CD4-positive, CD25-positive, alpha-beta regulatory T cell (primary cell): Measurements from ENCODE around the gene ELAVL2. TPM values are rescaled to one million over a fixed set of nuclear protein-coding genes. Genes with fewer than 3 reads are reported as not detected.

ENCODE experiments used
- ATAC-seq, 2 donors: fragments of 150-1000 bp; cut with Tn5 transposase; one replicate each; pipeline ENCODE4 v1.10.0; 2021; ENCODE audit warnings: low read depth in 2 of 2, moderate number of reproducible peaks in 2 of 2, moderate library complexity in 1 of 2
- DNase-seq, 3 donors: peaks; one replicate each; pipeline versions ENCODE4 v3.0.0 to v3.0.0-alpha.2; 2012 to 2022; ENCODE audit warnings: mixed read lengths in 1 of 3
- H3K27ac ChIP-seq: one replicate; pipeline ENCODE4 v1.7.0; 2013; ENCODE audit warnings: mild to moderate bottlenecking, low read length; ENCODE audit not compliant: insufficient read depth, poor library complexity, severe bottlenecking
- H3K27me3 ChIP-seq: one replicate; pipeline ENCODE4 v1.7.0; 2013; ENCODE audit warnings: low read length; ENCODE audit not compliant: control insufficient read depth, insufficient read depth
- H3K36me3 ChIP-seq: one replicate; pipeline ENCODE4 v1.7.0; 2013; ENCODE audit warnings: mild to moderate bottlenecking, low read length, moderate library complexity; ENCODE audit not compliant: control insufficient read depth, insufficient read depth
- H3K4me1 ChIP-seq: 2 replicates; pipeline ENCODE4 v1.7.0; 2013; ENCODE audit warnings: mild to moderate bottlenecking, low read length; ENCODE audit not compliant: insufficient read depth, control insufficient read depth, poor library complexity, severe bottlenecking
- H3K4me3 ChIP-seq: one replicate; pipeline ENCODE4 v1.7.0; 2013; ENCODE audit warnings: low read depth, mild to moderate bottlenecking, low read length, moderate library complexity
- H3K9me3 ChIP-seq, 2 experiments: 1 replicate in 1 of 2; 2 replicates in 1 of 2; pipeline ENCODE4 v1.7.0; 2013; ENCODE audit warnings: low read length in 2 of 2, mild to moderate bottlenecking in 1 of 2, moderate library complexity in 1 of 2; ENCODE audit not compliant: control insufficient read depth in 2 of 2
- H3K27ac Mint-ChIP-seq, 3 donors: one replicate each; pipeline ENCODE4 v1.8.0; 2020 to 2022; ENCODE audit warnings: mild to moderate bottlenecking in 3 of 3, mixed read lengths in 3 of 3, moderate library complexity in 2 of 3
- H3K27me3 Mint-ChIP-seq: one replicate; pipeline ENCODE4 v1.8.0; 2022; ENCODE audit warnings: mild to moderate bottlenecking, mixed read lengths
- H3K36me3 Mint-ChIP-seq: one replicate; pipeline ENCODE4 v1.8.0; 2020; ENCODE audit warnings: mixed read lengths
- H3K4me1 Mint-ChIP-seq, 4 donors: one replicate each; pipeline ENCODE4 v1.8.0; 2020 to 2022; ENCODE audit warnings: mixed read lengths in 4 of 4, mild to moderate bottlenecking in 1 of 4
- H3K4me3 Mint-ChIP-seq, 4 donors: one replicate each; pipeline ENCODE4 v1.8.0; 2020 to 2022; ENCODE audit warnings: mild to moderate bottlenecking in 4 of 4, mixed read lengths in 4 of 4, moderate library complexity in 3 of 4
- H3K9me3 Mint-ChIP-seq, 7 donors: one replicate each; pipeline ENCODE4 v1.8.0; 2020 to 2022; ENCODE audit warnings: mixed read lengths in 7 of 7, mild to moderate bottlenecking in 3 of 7, moderate library complexity in 2 of 7
- polyA plus RNA-seq, 4 donors: library from polyadenylated mRNA; unstranded; fragments of 300-500 nt; fragmentation: Illumina TruSeq; gene quantifications; one replicate each; pipeline ENCODE4 v1.2.3, GENCODE V29; 2021
- total RNA-seq: library from RNA; stranded (reverse); gene quantifications from one replicate; pipeline ENCODE4 v1.2.3, GENCODE V29; 2022

The ELAVL2 gene
- total and polyA plus RNA-seq, 5 donors from 2014 or later, result not detected

GRCh38 chr9:23740531-23740930 lies 85.5 kb downstream of the ELAVL2 start:
- Mint-ChIP-seq H3K36me3 (no peaks in the 10 kb centered on the region), H3K27me3 (no peaks in the 10 kb centered on the region), H3K4me1 (no peaks in the 10 kb centered on the region), H3K27ac (no peak overlapping the region), H3K9me3 (peaks cover 4 to 15% (median 7%) of the 10 kb centered on the region in 7 donors), H3K4me3 (no peak overlapping the region)
- Histone ChIP-seq H3K27ac (no peak overlapping the region), H3K4me3 (no peak overlapping the region), H3K36me3 (no peaks in the 10 kb centered on the region), H3K27me3 (no peaks in the 10 kb centered on the region), H3K9me3 (no peaks in the 10 kb centered on the region), H3K4me1 (no peaks in the 10 kb centered on the region)
- DNase-seq (no peak), ATAC-seq (no peak)

- DNase-seq (no peak), ATAC-seq (no peak)
- no peaks in the 10 kb centered on the region for H3K27me3 ChIP-seq
- no peaks in the 10 kb centered on the region for H3K9me3 ChIP-seq
- no peak overlapping the region for H3K4me3 ChIP-seq
- Mint-ChIP-seq H3K27me3 (no peaks in the 10 kb centered on the region), H3K4me3 (no peak overlapping the region), H3K9me3 (peaks cover 4 to 14% (median 7%) of the 10 kb centered on the region in 7 donors), H3K36me3 (no peaks in the 10 kb centered on the region), H3K27ac (no peak overlapping the region), H3K4me1 (no peaks in the 10 kb centered on the region)
- H3K27ac ChIP-seq, result no peak overlapping the region
- no peaks in the 10 kb centered on the region for H3K36me3 ChIP-seq
- no peaks in the 10 kb centered on the region for H3K4me1 ChIP-seq
Measured at GRCh38 chr9:23739753-23740152, 86.3 kb downstream of the ELAVL2 start.

GRCh38 chr9:23736293-23736692 lies 89.7 kb downstream of the ELAVL2 start:
- Histone ChIP-seq H3K36me3 (no peaks in the 10 kb centered on the region), H3K9me3 (no peaks in the 10 kb centered on the region), H3K4me1 (no peaks in the 10 kb centered on the region), H3K27ac (no peak overlapping the region), H3K27me3 (no peaks in the 10 kb centered on the region), H3K4me3 (no peak overlapping the region)
- no peak overlapping the region for H3K4me3 Mint-ChIP-seq
- H3K4me1 Mint-ChIP-seq, result no peaks in the 10 kb centered on the region
- no peaks in the 10 kb centered on the region for H3K27me3 Mint-ChIP-seq
- H3K9me3 Mint-ChIP-seq, result peaks cover 0 to 14% (median 9%) of the 10 kb centered on the region in 7 donors
- no peak for ATAC-seq
- no peak for DNase-seq
- no peaks in the 10 kb centered on the region for H3K36me3 Mint-ChIP-seq
- H3K27ac Mint-ChIP-seq, result no peak overlapping the region

GRCh38 chr9:23733495-23734078 lies 92.5 kb downstream of the ELAVL2 start:
- no peak overlapping the region for H3K4me3 ChIP-seq
- H3K27me3 Mint-ChIP-seq, result no peaks in the 10 kb centered on the region
- ATAC-seq, result no peak
- H3K4me1 ChIP-seq, result no peaks in the 10 kb centered on the region
- H3K36me3 ChIP-seq, result no peaks in the 10 kb centered on the region
- no peak overlapping the region for H3K27ac ChIP-seq
- no peak for DNase-seq
- H3K36me3 Mint-ChIP-seq, result no peaks in the 10 kb centered on the region
- no peaks in the 10 kb centered on the region for H3K9me3 ChIP-seq
- no peaks in the 10 kb centered on the region for H3K27me3 ChIP-seq
- peaks cover 0 to 17% (median 8%) of the 10 kb centered on the region in 7 donors for H3K9me3 Mint-ChIP-seq
- no peak overlapping the region for H3K4me3 Mint-ChIP-seq
- no peak overlapping the region for H3K27ac Mint-ChIP-seq
- H3K4me1 Mint-ChIP-seq, result no peaks in the 10 kb centered on the region

- ATAC-seq (no peak), DNase-seq (no peak)
- Mint-ChIP-seq H3K27me3 (no peaks in the 10 kb centered on the region), H3K36me3 (no peaks in the 10 kb centered on the region), H3K27ac (no peak overlapping the region), H3K4me3 (no peak overlapping the region), H3K4me1 (no peaks in the 10 kb centered on the region), H3K9me3 (peaks cover 0 to 14% (median 4%) of the 10 kb centered on the region in 7 donors)
- H3K9me3 ChIP-seq, result no peaks in the 10 kb centered on the region
- no peak overlapping the region for H3K27ac ChIP-seq
- no peaks in the 10 kb centered on the region for H3K27me3 ChIP-seq
- no peaks in the 10 kb centered on the region for H3K4me1 ChIP-seq
- no peaks in the 10 kb centered on the region for H3K36me3 ChIP-seq
- no peak overlapping the region for H3K4me3 ChIP-seq
Measured at GRCh38 chr9:23731353-23731752, 94.7 kb downstream of the ELAVL2 start.

- no peaks in the 10 kb centered on the region for H3K27me3 Mint-ChIP-seq
- peaks cover 0 to 15% (median 6%) of the 10 kb centered on the region in 7 donors for H3K9me3 Mint-ChIP-seq
- no peak for DNase-seq
- no peaks in the 10 kb centered on the region for H3K27me3 ChIP-seq
- no peak for ATAC-seq
- no peaks in the 10 kb centered on the region for H3K36me3 Mint-ChIP-seq
- H3K27ac ChIP-seq, result no peak overlapping the region
- H3K9me3 ChIP-seq, result no peaks in the 10 kb centered on the region
- H3K4me1 Mint-ChIP-seq, result no peaks in the 10 kb centered on the region
- no peak overlapping the region for H3K4me3 Mint-ChIP-seq
- no peaks in the 10 kb centered on the region for H3K36me3 ChIP-seq
- H3K4me3 ChIP-seq, result no peak overlapping the region
- no peak overlapping the region for H3K27ac Mint-ChIP-seq
- H3K4me1 ChIP-seq, result no peaks in the 10 kb centered on the region
Measured at GRCh38 chr9:23730364-23730763, 95.7 kb downstream of the ELAVL2 start.

GRCh38 chr9:23728736-23729135 lies 97.3 kb downstream of the ELAVL2 start:
- no peaks in the 10 kb centered on the region for H3K36me3 ChIP-seq
- no peak overlapping the region for H3K4me3 Mint-ChIP-seq
- no peaks in the 10 kb centered on the region for H3K9me3 ChIP-seq
- ATAC-seq (no peak), DNase-seq (no peak)
- no peak overlapping the region for H3K27ac Mint-ChIP-seq
- no peak overlapping the region for H3K4me3 ChIP-seq
- no peaks in the 10 kb centered on the region for H3K27me3 Mint-ChIP-seq
- H3K27ac ChIP-seq, result no peak overlapping the region
- H3K9me3 Mint-ChIP-seq, result peaks cover 0 to 22% (median 8%) of the 10 kb centered on the region in 7 donors
- no peaks in the 10 kb centered on the region for H3K4me1 ChIP-seq
- H3K4me1 Mint-ChIP-seq, result no peaks in the 10 kb centered on the region
- no peaks in the 10 kb centered on the region for H3K27me3 ChIP-seq
- no peaks in the 10 kb centered on the region for H3K36me3 Mint-ChIP-seq

GRCh38 chr9:23725279-23725946 lies 100.6 kb downstream of the ELAVL2 start:
- Histone ChIP-seq H3K9me3 (no peaks in the 10 kb centered on the region), H3K36me3 (no peaks in the 10 kb centered on the region), H3K4me3 (no peak overlapping the region), H3K27ac (no peak overlapping the region), H3K27me3 (no peaks in the 10 kb centered on the region), H3K4me1 (no peaks in the 10 kb centered on the region)
- no peak overlapping the region for H3K27ac Mint-ChIP-seq
- no peak overlapping the region for H3K4me3 Mint-ChIP-seq
- H3K36me3 Mint-ChIP-seq, result no peaks in the 10 kb centered on the region
- DNase-seq (no peak), ATAC-seq (no peak)
- H3K9me3 Mint-ChIP-seq, result peaks cover 0 to 17% (median 7%) of the 10 kb centered on the region in 7 donors
- no peaks in the 10 kb centered on the region for H3K4me1 Mint-ChIP-seq
- H3K27me3 Mint-ChIP-seq, result no peaks in the 10 kb centered on the region
